ENCODE data around the gene STUB1. TPM values are rescaled to one million over a fixed set of nuclear protein-coding genes. Genes with fewer than 3 reads are reported as not detected.
A peak's percentile ranks its signal among the peaks of the same experiment; 100 is the strongest.

The STUB1 gene
- total and polyA plus RNA-seq, 12 donors = 92.7 to 165 (median 116) TPM

GRCh38 chr16:668519-669171 lies 11.6 kb upstream of the STUB1 start:
- no peak for DNase-seq
- no peak for TF ChIP-seq CTCF (IDR thresholded peaks at IDR 0.05)
- Histone ChIP-seq H3K27me3 (no peaks in the 10 kb centered on the region), H3K9me3 (no peaks in the 10 kb centered on the region), H3K27ac (peak overlapping the region; percentile 81 to 98 (median 91)), H3K4me3 (peak overlapping the region; percentile 84 to 100 (median 96)), H3K36me3 (peaks cover 0 to 47% (median 35%) of the 10 kb centered on the region in 9 donors), H3K4me1 (peaks cover 6 to 23% (median 17%) of the 10 kb centered on the region in 9 donors)
- peak in 4 of 8 donors; percentile 1 to 16 (median 4) for ATAC-seq
- WGBS, 2 donors = 6% methylated on average over 46 to 50 of the region's 50 CpGs
- intact Hi-C loops (cut with DNase I) = loop anchor here in 2 of 10 donors (10.0 kb wide), 1 partner anchor 84 kb away; no protein-coding TSS in a partner anchor

GRCh38 chr16:669666-670065 lies 10.5 kb upstream of the STUB1 start:
- H3K27ac ChIP-seq = no peak overlapping the region
- ATAC-seq = no peak
- no peaks in the 10 kb centered on the region for H3K27me3 ChIP-seq
- no peak for DNase-seq
- no peak for TF ChIP-seq CTCF (IDR thresholded peaks at IDR 0.05)
- intact Hi-C loops (cut with DNase I) = loop anchor here in 2 of 10 donors (10.0 kb wide), 1 partner anchor 85 kb away; no protein-coding TSS in a partner anchor
- H3K9me3 ChIP-seq = no peaks in the 10 kb centered on the region
- H3K4me1 ChIP-seq = peaks cover 6 to 30% (median 21%) of the 10 kb centered on the region in 9 donors
- H3K36me3 ChIP-seq = peaks cover 0 to 51% (median 35%) of the 10 kb centered on the region in 9 donors
- H3K4me3 ChIP-seq = peak overlapping the region in 1 of 10 donors; percentile 98
- 92 to 97% methylated on average over 13 of the region's 13 CpGs for WGBS, 2 donors

- TF ChIP-seq CTCF (IDR thresholded peaks at IDR 0.05) = no peak
- Histone ChIP-seq H3K4me1 (peaks cover 8 to 39% (median 29%) of the 10 kb centered on the region in 9 donors), H3K27me3 (peaks cover 0 to 7% (median 0%) of the 10 kb centered on the region in 7 donors), H3K27ac (no peak overlapping the region), H3K4me3 (no peak overlapping the region), H3K36me3 (peaks cover 0 to 51% (median 35%) of the 10 kb centered on the region in 9 donors), H3K9me3 (no peaks in the 10 kb centered on the region)
- DNase-seq (no peak), ATAC-seq (no peak)
- 89 to 93% methylated on average over 52 of the region's 52 CpGs for WGBS, 2 donors
- intact Hi-C loops (cut with DNase I) = no loop called here
These were observed 9.5 kb upstream of the STUB1 start for GRCh38 chr16:670485-671352.

GRCh38 chr16:671353-672131 lies 8.7 kb upstream of the STUB1 start:
- H3K27me3 ChIP-seq = peaks cover 0 to 15% (median 0%) of the 10 kb centered on the region in 7 donors
- DNase-seq (no peak), ATAC-seq (no peak)
- WGBS, 2 donors = 86% methylated on average over 38 to 40 of the region's 40 CpGs
- H3K4me1 ChIP-seq = peaks cover 8 to 43% (median 32%) of the 10 kb centered on the region in 9 donors
- H3K27ac ChIP-seq = no peak overlapping the region
- H3K4me3 ChIP-seq = no peak overlapping the region
- no peak for TF ChIP-seq CTCF (IDR thresholded peaks at IDR 0.05)
- no peaks in the 10 kb centered on the region for H3K9me3 ChIP-seq
- peaks cover 0 to 51% (median 35%) of the 10 kb centered on the region in 9 donors for H3K36me3 ChIP-seq
- intact Hi-C loops (cut with DNase I) = no loop called here
